ENCODE measurements around the gene ARHGAP15.

ARHGAP15 gene

DNA sequence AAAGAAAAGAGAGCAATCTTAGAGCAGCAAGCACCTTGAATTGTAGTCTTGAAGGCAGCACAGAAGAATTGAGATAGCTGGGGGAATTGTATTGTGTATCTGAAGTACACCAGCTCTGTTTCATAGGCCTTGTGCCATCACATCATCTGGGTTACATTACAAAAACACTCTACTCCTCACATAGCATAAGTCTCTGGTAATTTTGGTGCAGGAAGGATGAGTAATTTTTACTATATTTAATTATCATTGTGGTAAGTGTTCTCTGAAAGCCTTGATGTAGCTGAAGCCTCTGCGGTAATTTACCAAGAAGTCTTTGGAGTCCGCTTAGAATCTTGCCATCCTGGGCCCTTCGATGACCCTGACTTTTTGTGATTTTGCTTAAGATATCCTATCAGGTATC is 291.1 kb downstream of the ARHGAP15 start:
- no peak for DNase-seq (ENCODE audit: low read depth)
- no peak for TF ChIP-seq CTCF (conservative IDR thresholded peaks at IDR 0.05; ENCODE audit: low read depth, low read length)
- H3K4me3 ChIP-seq (ENCODE audit: low read depth, low read length), result no peak overlapping the region

DNA sequence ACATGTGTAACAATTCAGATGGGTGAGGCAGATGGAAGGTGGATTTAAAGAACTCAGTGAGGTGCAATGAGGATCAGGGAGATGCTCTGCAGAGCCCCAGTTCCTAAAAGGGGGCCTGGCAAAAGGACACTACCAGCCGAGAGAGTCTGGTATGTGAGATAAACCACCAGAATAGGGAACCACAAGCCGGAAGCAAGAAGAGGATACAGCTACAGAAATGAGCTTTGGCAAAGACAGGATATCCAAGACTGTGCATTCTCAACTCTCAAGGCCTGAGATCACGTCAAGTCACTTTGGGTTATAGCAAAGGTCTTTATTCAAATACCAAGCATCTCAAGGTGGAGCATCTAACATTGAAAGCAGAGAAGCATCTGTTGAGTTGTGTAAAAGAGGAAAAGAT is 293.5 kb downstream of the ARHGAP15 start:
- no peak for TF ChIP-seq CTCF (conservative IDR thresholded peaks at IDR 0.05; ENCODE audit: low read depth, low read length)
- H3K4me3 ChIP-seq (ENCODE audit: low read depth, low read length), result no peak overlapping the region
- DNase-seq (ENCODE audit: low read depth), result no peak

- H3K4me3 ChIP-seq (ENCODE audit: low read depth, low read length), result no peak overlapping the region
- peak; percentile 11 for DNase-seq (ENCODE audit: low read depth)
- TF ChIP-seq CTCF (conservative IDR thresholded peaks at IDR 0.05; ENCODE audit: low read depth, low read length), result no peak
Measured at GRCh38 chr2:143425896-143426295, 296.7 kb downstream of the ARHGAP15 start.

GRCh38 chr2:143426296-143426695 is 297.1 kb downstream of the ARHGAP15 start:
- H3K4me3 ChIP-seq (ENCODE audit: low read depth, low read length), result no peak overlapping the region
- TF ChIP-seq CTCF (conservative IDR thresholded peaks at IDR 0.05; ENCODE audit: low read depth, low read length), result no peak
- peak; percentile 91 for DNase-seq (ENCODE audit: low read depth)

DNA sequence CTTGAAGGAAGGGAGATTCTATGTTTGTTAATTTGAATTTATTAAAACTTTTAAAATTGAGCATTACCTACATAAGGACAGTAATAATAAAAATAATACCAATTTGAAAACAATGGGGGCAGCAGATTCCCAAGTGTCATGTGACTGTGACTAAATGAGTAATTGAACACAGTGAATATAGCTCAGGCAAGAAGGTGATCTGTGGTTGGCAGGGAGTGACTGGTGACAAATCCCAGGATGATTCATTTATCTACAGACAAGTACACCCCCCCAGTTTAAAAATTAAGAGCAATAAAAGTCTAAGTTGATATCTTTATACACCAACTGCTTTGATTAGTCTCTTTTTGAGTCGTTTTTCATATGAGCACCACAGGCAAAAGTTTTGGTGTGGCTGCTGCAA is 299.5 kb downstream of the ARHGAP15 start:
- H3K4me3 ChIP-seq (ENCODE audit: low read depth, low read length), result no peak overlapping the region
- no peak for DNase-seq (ENCODE audit: low read depth)
- no peak for TF ChIP-seq CTCF (conservative IDR thresholded peaks at IDR 0.05; ENCODE audit: low read depth, low read length)

- TF ChIP-seq CTCF (conservative IDR thresholded peaks at IDR 0.05; ENCODE audit: low read depth, low read length), result no peak
- DNase-seq (ENCODE audit: low read depth), result peak; percentile 65
Measured at GRCh38 chr2:143429932-143430679, 300.9 kb downstream of the ARHGAP15 start.

DNA sequence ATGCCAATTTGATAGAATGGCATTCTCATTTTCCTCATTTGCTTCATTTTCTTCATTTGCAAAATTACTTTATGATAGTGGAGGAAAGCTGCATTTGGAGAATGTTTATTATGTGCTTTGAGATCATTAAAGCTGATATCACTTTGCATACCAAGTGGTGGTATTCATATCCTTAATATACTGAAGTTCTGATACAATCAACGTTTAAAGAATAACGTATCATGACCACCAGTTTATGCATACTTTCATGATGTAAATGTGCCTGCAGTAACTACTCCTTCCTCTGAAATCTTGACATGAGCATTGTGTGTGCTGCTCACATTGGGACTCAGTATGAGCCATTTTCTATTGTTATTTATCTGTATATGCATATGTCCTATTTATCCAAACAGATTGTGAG is 302.1 kb downstream of the ARHGAP15 start:
- H3K4me3 ChIP-seq (ENCODE audit: low read depth, low read length), result no peak overlapping the region
- no peak for TF ChIP-seq CTCF (conservative IDR thresholded peaks at IDR 0.05; ENCODE audit: low read depth, low read length)

More at GRCh38 chr2:143429932-143430679, 300.9 kb downstream of the ARHGAP15 start:
- H3K4me3 ChIP-seq (ENCODE audit: low read depth, low read length), result no peak overlapping the region

More for the DNA sequence above, 302.1 kb downstream of the ARHGAP15 start:
- DNase-seq (ENCODE audit: low read depth), result peak; percentile 7

Measured in choroid plexus epithelial cell (primary cell).